Mammary epithelial cell (primary cell): ENCODE data around the gene SCN1A.

ENCODE experiments used
- EZH2 ChIP-seq: IDR thresholded peaks from 2 replicates; pipeline ENCODE4 v1.6.1; 2012; ENCODE audit warnings: low read length, inconsistent platforms, borderline replicate concordance
- TF ChIP-seq, protein P1 (sequence below), 2 donors: IDR thresholded peaks in 1 of 2; conservative IDR thresholded peaks in 1 of 2; 2 replicates each; pipeline ENCODE4 v1.5.1; 2011 to 2012; ENCODE audit warnings: inconsistent platforms in 2 of 2, low read length in 2 of 2, mild to moderate bottlenecking in 2 of 2, control low read depth in 1 of 2, low read depth in 1 of 2; ENCODE audit not compliant: insufficient read depth in 1 of 2; ENCODE audit errors: extremely low read depth in 1 of 2

DNA sequence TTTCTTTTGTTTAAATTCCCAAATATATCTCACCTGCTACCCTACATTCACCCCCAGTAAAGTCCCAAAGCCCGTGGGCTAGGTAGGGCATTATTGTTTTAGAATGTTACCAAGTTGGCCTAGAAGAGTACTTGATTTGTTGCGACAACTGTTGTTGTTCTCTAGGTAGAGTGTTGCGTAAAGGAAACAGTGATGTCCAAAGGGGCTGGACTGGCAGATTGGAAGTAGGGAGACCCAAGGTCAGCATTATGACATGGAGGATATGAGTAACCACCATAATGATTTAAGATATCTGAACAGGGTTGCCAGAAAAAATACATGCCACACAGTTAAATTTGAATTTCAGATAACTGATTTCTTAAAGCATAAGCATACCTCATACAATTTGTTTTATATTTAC lies 39.2 kb downstream of the SCN1A start:
- TF ChIP-seq, protein P1, sequence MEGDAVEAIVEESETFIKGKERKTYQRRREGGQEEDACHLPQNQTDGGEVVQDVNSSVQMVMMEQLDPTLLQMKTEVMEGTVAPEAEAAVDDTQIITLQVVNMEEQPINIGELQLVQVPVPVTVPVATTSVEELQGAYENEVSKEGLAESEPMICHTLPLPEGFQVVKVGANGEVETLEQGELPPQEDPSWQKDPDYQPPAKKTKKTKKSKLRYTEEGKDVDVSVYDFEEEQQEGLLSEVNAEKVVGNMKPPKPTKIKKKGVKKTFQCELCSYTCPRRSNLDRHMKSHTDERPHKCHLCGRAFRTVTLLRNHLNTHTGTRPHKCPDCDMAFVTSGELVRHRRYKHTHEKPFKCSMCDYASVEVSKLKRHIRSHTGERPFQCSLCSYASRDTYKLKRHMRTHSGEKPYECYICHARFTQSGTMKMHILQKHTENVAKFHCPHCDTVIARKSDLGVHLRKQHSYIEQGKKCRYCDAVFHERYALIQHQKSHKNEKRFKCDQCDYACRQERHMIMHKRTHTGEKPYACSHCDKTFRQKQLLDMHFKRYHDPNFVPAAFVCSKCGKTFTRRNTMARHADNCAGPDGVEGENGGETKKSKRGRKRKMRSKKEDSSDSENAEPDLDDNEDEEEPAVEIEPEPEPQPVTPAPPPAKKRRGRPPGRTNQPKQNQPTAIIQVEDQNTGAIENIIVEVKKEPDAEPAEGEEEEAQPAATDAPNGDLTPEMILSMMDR (conservative IDR thresholded peaks at IDR 0.05 in 1 of 2, IDR thresholded peaks at IDR 0.05 in 1 of 2; ENCODE audit: extremely low read depth in 1 of 2, insufficient read depth in 1 of 2, low read depth in 1 of 2, low read length in 2 of 2), result no peak
- no peak for TF ChIP-seq EZH2
